IMR-90 (cell line): Measurements from ENCODE around the gene GSG1L. TPM values are rescaled to one million over a fixed set of nuclear protein-coding genes. Genes with fewer than 3 reads are reported as not detected.

Experiments used
- ATAC-seq: fragments of 200-7000 bp; cut with Tn5 transposase; 2 replicates; pipeline ENCODE4 v1.9.1; 2020; ENCODE audit warnings: low read depth, mild to moderate bottlenecking, moderate library complexity
- BruUV-seq: library from RNA; stranded (reverse); fragments of 400-500 nt; replicated peaks from 2 replicates; lab custom pipeline; 2021; lab: Mats Ljungman, UMichigan
- CTCF ChIA-PET: fragments of 300-600 bp; formaldehyde crosslinking; extraction: SDS; loops from one replicate; lab custom pipeline; 2021; ENCODE audit warnings: antibody characterized with exemption; lab: Yijun Ruan, JAX
- POLR2A ChIA-PET: fragments of 300-600 bp; sonication (Branson Sonifier 250); formaldehyde crosslinking; loops from one replicate; lab custom pipeline; 2022; ENCODE audit warnings: antibody characterized with exemption; ENCODE audit not compliant: unreplicated experiment; lab: Charles Lee
- DNase-seq: peaks from one replicate; pipeline ENCODE4 v3.0.0; 2013
- H2AFZ ChIP-seq: replicated peaks from 2 replicates; pipeline ENCODE3; 2013; ENCODE audit warnings: low read length, mild to moderate bottlenecking; ENCODE audit not compliant: poor library complexity
- H2AK5ac ChIP-seq: 2 replicates; pipeline ENCODE4 v1.6.1; 2013; ENCODE audit warnings: low read depth, low read length, inconsistent platforms
- H2AK9ac ChIP-seq: replicated peaks from 2 replicates; pipeline ENCODE3; 2013; ENCODE audit warnings: mild to moderate bottlenecking, low read depth, low read length, moderate library complexity; ENCODE audit not compliant: poor library complexity
- H2BK120ac ChIP-seq: 2 replicates; pipeline ENCODE4 v1.6.1; 2013; ENCODE audit warnings: low read depth, low read length, inconsistent platforms
- H2BK15ac ChIP-seq: 3 replicates; pipeline ENCODE4 v1.6.1; 2013; ENCODE audit warnings: low read depth, low read length, inconsistent platforms
- H2BK20ac ChIP-seq: 2 replicates; pipeline ENCODE4 v1.6.1; 2013; ENCODE audit warnings: low read depth, mild to moderate bottlenecking, inconsistent platforms, low read length, moderate library complexity
- H2BK5ac ChIP-seq: 2 replicates; pipeline ENCODE4 v1.6.1; 2013; ENCODE audit warnings: mild to moderate bottlenecking, low read depth, low read length, inconsistent platforms; ENCODE audit not compliant: poor library complexity, severe bottlenecking
- H3K14ac ChIP-seq: replicated peaks from 2 replicates; pipeline ENCODE4 v1.6.1; 2013; ENCODE audit warnings: low read depth, low read length, inconsistent platforms
- H3K18ac ChIP-seq: 2 replicates; pipeline ENCODE4 v1.6.1; 2013; ENCODE audit warnings: low read depth, low read length, control low read depth
- H3K23ac ChIP-seq: 2 replicates; pipeline ENCODE4 v1.6.1; 2013; ENCODE audit warnings: low read depth, low read length, inconsistent platforms
- H3K27ac ChIP-seq: 2 replicates; pipeline ENCODE4 v1.5.1; 2013; ENCODE audit warnings: mild to moderate bottlenecking, control low read depth, low read length; ENCODE audit not compliant: insufficient read depth
- H3K27me3 ChIP-seq: 2 replicates; pipeline ENCODE4 v1.6.1; 2013; ENCODE audit warnings: low read length; ENCODE audit not compliant: control insufficient read depth, insufficient read depth
- H3K36me3 ChIP-seq: 2 replicates; pipeline ENCODE4 v1.6.1; 2013; ENCODE audit warnings: low read length, mixed read lengths; ENCODE audit not compliant: control insufficient read depth, insufficient read depth
- H3K4ac ChIP-seq: 2 replicates; pipeline ENCODE4 v1.6.1; 2013; ENCODE audit warnings: low read depth, low read length, inconsistent platforms
- H3K4me1 ChIP-seq: 2 replicates; pipeline ENCODE4 v1.6.1; 2013; ENCODE audit warnings: low read length, mixed read lengths; ENCODE audit not compliant: control insufficient read depth, insufficient read depth
- H3K4me2 ChIP-seq: 2 replicates; pipeline ENCODE4 v1.6.1; 2013; ENCODE audit warnings: low read depth, mild to moderate bottlenecking, control low read depth, low read length, moderate library complexity
- H3K4me3 ChIP-seq: 2 replicates; pipeline ENCODE4 v1.5.1; 2013; ENCODE audit warnings: low read depth, mild to moderate bottlenecking, control low read depth, low read length, moderate library complexity; ENCODE audit not compliant: insufficient read depth
- H3K56ac ChIP-seq: 2 replicates; pipeline ENCODE4 v1.6.1; 2013; ENCODE audit warnings: low read length, inconsistent platforms; ENCODE audit not compliant: insufficient read depth; ENCODE audit errors: extremely low read depth
- H3K79me1 ChIP-seq, 2 experiments: 2 replicates each; pipeline ENCODE4 v1.6.1; 2013; ENCODE audit warnings: low read length in 2 of 2, inconsistent platforms in 1 of 2, low read depth in 1 of 2
- H3K9ac ChIP-seq: 2 replicates; pipeline ENCODE4 v1.6.1; 2013; ENCODE audit warnings: low read depth, low read length, control low read depth
- H3K9me1 ChIP-seq: 2 replicates; pipeline ENCODE4 v1.6.1; 2013; ENCODE audit warnings: low read length, inconsistent platforms; ENCODE audit not compliant: insufficient read depth
- H3K9me3 ChIP-seq: 2 replicates; pipeline ENCODE4 v1.6.1; 2013; ENCODE audit warnings: low read length; ENCODE audit not compliant: control insufficient read depth, insufficient read depth
- H4K20me1 ChIP-seq: 2 replicates; pipeline ENCODE4 v1.6.1; 2013; ENCODE audit warnings: low read length, inconsistent platforms; ENCODE audit not compliant: insufficient read depth
- H4K5ac ChIP-seq: 2 replicates; pipeline ENCODE4 v1.6.1; 2013; ENCODE audit warnings: mild to moderate bottlenecking, low read depth, low read length, control low read depth
- H4K8ac ChIP-seq, 2 experiments: 2 replicates each; pipeline ENCODE4 v1.6.1; 2013; ENCODE audit warnings: low read depth in 2 of 2, low read length in 2 of 2, control low read depth in 1 of 2, inconsistent platforms in 1 of 2
- H4K91ac ChIP-seq: 2 replicates; pipeline ENCODE4 v1.6.1; 2013; ENCODE audit warnings: low read depth, low read length, inconsistent platforms; ENCODE audit not compliant: insufficient read depth
- BHLHE40 ChIP-seq: fragments of 150-350 bp; IDR thresholded peaks from 2 replicates; pipeline ENCODE4 v1.6.1; 2016; ENCODE audit warnings: mild to moderate bottlenecking, low read depth, low read length
- CEBPB ChIP-seq: IDR thresholded peaks from 2 replicates; pipeline ENCODE4 v1.6.1; 2012; ENCODE audit warnings: low read depth, low read length, improper control_type of control experiment
- CHD1 ChIP-seq: IDR thresholded peaks from 2 replicates; pipeline ENCODE4 v1.6.1; 2012; ENCODE audit warnings: low read depth, low read length, improper control_type of control experiment
- CTCF ChIP-seq: conservative IDR thresholded peaks from 2 replicates; pipeline ENCODE4 v1.5.1; 2012; ENCODE audit warnings: mild to moderate bottlenecking, low read depth, low read length, improper control_type of control experiment
- FOS ChIP-seq: fragments of 150-350 bp; IDR thresholded peaks from 2 replicates; pipeline ENCODE4 v1.6.1; 2016; ENCODE audit warnings: low read depth, low read length
- MAFK ChIP-seq: IDR thresholded peaks from 2 replicates; pipeline ENCODE4 v1.6.1; 2012; ENCODE audit warnings: low read depth, low read length, improper control_type of control experiment
- MAZ ChIP-seq: IDR thresholded peaks from 2 replicates; pipeline ENCODE4 v1.6.1; 2012; ENCODE audit warnings: low read depth, mild to moderate bottlenecking, low read length, improper control_type of control experiment, moderate library complexity, borderline replicate concordance
- NFE2L2 ChIP-seq: fragments of 150-350 bp; IDR thresholded peaks from 2 replicates; pipeline ENCODE4 v1.6.1; 2016; ENCODE audit warnings: low read depth, mild to moderate bottlenecking, low read length
- POLR2A ChIP-seq: IDR thresholded peaks from 2 replicates; pipeline ENCODE4 v1.6.1; 2012; ENCODE audit warnings: mild to moderate bottlenecking, low read depth, low read length
- RAD21 ChIP-seq: IDR thresholded peaks from 2 replicates; pipeline ENCODE4 v1.6.1; 2012; ENCODE audit warnings: low read length, improper control_type of control experiment
- RCOR1 ChIP-seq: IDR thresholded peaks from 2 replicates; pipeline ENCODE4 v1.6.1; 2012; ENCODE audit warnings: mild to moderate bottlenecking, low read length, improper control_type of control experiment; ENCODE audit not compliant: insufficient replicate concordance
- RFX5 ChIP-seq: IDR thresholded peaks from 2 replicates; pipeline ENCODE4 v1.8.0; 2012; ENCODE audit warnings: low read depth, mild to moderate bottlenecking, low read length, moderate library complexity
- SMC3 ChIP-seq: fragments of 150-350 bp; IDR thresholded peaks from 2 replicates; pipeline ENCODE4 v1.6.1; 2016; ENCODE audit warnings: low read depth, mild to moderate bottlenecking, antibody characterized with exemption, low read length, moderate library complexity
- USF2 ChIP-seq: fragments of 150-350 bp; IDR thresholded peaks from 2 replicates; pipeline ENCODE4 v1.6.1; 2017; ENCODE audit warnings: mild to moderate bottlenecking, antibody characterized with exemption, low read length, low read depth
- WGBS, 2 experiments: methylation state at CpG; one replicate each; pipeline versions ENCODE4 v1.1.5 to v1.1.7; 2013; ENCODE audit warnings: missing lambda C conversion rate in 2 of 2; ENCODE audit not compliant: insufficient read length in 1 of 2; ENCODE audit errors: extremely low coverage in 2 of 2; 5-methylcytosine and 5-hydroxymethylcytosine counted together
- dilution Hi-C: fragments of 300-500 bp; cut with HindIII; formaldehyde crosslinking; loops from one replicate; pipeline ENCODE4 v1.14.3; 2018; ENCODE audit warnings: low sequenced_read_pairs; ENCODE audit not compliant: unreplicated experiment
- in situ Hi-C: fragments of 300-500 bp; cut with MboI; formaldehyde crosslinking; loops from 3 replicates; pipeline ENCODE4 v1.14.3; 2019; ENCODE audit warnings: low sequenced_read_pairs, inconsistent platforms, mixed read lengths
- intact Hi-C: fragments of 100-400 bp; cut with micrococcal nuclease; formaldehyde crosslinking; loops from 2 replicates; pipeline ENCODE4 v1.10.0; 2022
- polyA plus RNA-seq, 3 experiments: library from polyadenylated mRNA; depleted of rRNA; stranded (reverse); fragments of >200 nt; gene quantifications; 2 replicates each; pipeline ENCODE4 v1.2.3, GENCODE V29; 2012; ENCODE audit warnings: low replicate concordance in 1 of 3
- total RNA-seq: library from RNA; depleted of rRNA; stranded (reverse); fragments of >200 nt; gene quantifications from 2 replicates; pipeline ENCODE4 v1.2.3, GENCODE V29; 2012

The GSG1L gene
- total and polyA plus RNA-seq, 2 of the 4 experiments (the other 2 are of a cell fraction) = not detected

- dilution Hi-C loops = no loop called here
- intact Hi-C loops = no loop called here
- H2AK9ac ChIP-seq = no peak overlapping the region
- H2BK20ac ChIP-seq = no peak overlapping the region
- no peaks in the 10 kb centered on the region for H3K27me3 ChIP-seq
- H3K23ac ChIP-seq = no peak overlapping the region
- H3K36me3 ChIP-seq = peaks cover 15% of the 10 kb centered on the region
- no peak overlapping the region for H2AFZ ChIP-seq
- no CpG with 5 or more reads among the region's 11 CpGs for WGBS, 2 experiments
- no peak overlapping the region for H3K18ac ChIP-seq
- no peak overlapping the region for H3K56ac ChIP-seq
- H3K14ac ChIP-seq = no peak overlapping the region
- H3K9me3 ChIP-seq = peaks cover 3% of the 10 kb centered on the region
- H3K9me1 ChIP-seq = no peaks in the 10 kb centered on the region; the same call in 1 of the 2 replicates
- in situ Hi-C loops = no loop called here
- no peak overlapping the region for H4K5ac ChIP-seq
- DNase-seq (no peak), ATAC-seq (no peak)
- H4K91ac ChIP-seq = no peak overlapping the region
- no peak overlapping the region for H3K4me3 ChIP-seq
- ChIA-PET CTCF (interaction anchor here (0.6 kb wide), 1 partner anchor 1958 kb away, joined by 3 read pairs; no protein-coding TSS in a partner anchor), POLR2A (no interaction called here)
- H3K9ac ChIP-seq = no peak overlapping the region
- no peak overlapping the region for H3K27ac ChIP-seq
- TF ChIP-seq POLR2A (no peak), RCOR1 (no peak), FOS (no peak), CHD1 (no peak), USF2 (no peak), NFE2L2 (no peak), RFX5 (no peak), RAD21 (no peak), CTCF (no peak), MAZ (no peak), MAFK (no peak), CEBPB (no peak), SMC3 (no peak), BHLHE40 (no peak)
- no peak overlapping the region for H3K4ac ChIP-seq
- no TSS peak for BruUV-seq
- H3K4me2 ChIP-seq = no peak overlapping the region
- no peak overlapping the region for H2BK120ac ChIP-seq
- no peaks in the 10 kb centered on the region for H3K79me1 ChIP-seq
- no peak overlapping the region for H2AK5ac ChIP-seq
- no peak overlapping the region for H2BK15ac ChIP-seq
- H4K20me1 ChIP-seq = no peaks in the 10 kb centered on the region
- no peak overlapping the region for H2BK5ac ChIP-seq
- no peak overlapping the region for H4K8ac ChIP-seq
- peaks cover 2% of the 10 kb centered on the region; the same call in 1 of the 2 replicates for H3K4me1 ChIP-seq
Measured at GRCh38 chr16:27740496-27741201, 322.9 kb downstream of the GSG1L start.
